Activated gamma-delta T cell treated with Interleukin-2 at 50 U/mL for 16 hours (primary cell): ENCODE measurements around the gene GPR132.
"Not testable (repeated sequence)": the region's sequence is repeated elsewhere in the genome, so short reads cannot be mapped to it uniquely, and the experiment has no call there.

ENCODE experiments used
- DNase-seq: peaks from one replicate; pipeline ENCODE4 v3.0.0-alpha.2; 2020

GPR132 gene

DNA sequence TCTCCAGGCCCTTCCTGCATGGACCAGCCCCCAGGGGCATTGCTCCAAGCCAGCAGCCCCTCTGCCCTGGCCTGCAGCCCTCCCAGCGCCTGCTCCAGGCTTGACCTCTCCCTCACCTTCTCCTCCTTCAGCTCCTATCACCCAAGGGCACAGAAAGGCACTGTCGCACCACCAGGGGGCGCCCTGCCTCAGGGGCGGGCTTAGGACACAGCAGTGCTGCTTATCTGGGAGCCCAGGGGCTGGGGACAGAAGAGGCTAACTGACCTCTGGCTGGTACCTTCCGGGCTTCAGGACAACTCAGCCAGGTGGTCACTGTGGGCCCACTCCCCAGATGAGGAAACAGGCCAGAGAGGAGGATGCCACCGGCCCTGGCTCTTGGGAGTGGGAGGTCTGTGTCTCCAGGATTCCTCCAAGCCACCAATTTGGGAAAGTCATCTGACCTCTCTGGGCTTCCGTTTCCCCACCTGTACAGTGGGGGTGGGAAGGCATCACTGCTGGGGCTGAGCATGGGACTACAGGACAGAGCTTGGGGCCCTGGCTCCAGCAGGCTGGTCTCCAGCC lies 25.3 kb upstream of the GPR132 start:
- DNase-seq = peak; percentile 90

GRCh38 chr14:105089746-105090492 lies 24.7 kb upstream of the GPR132 start:
- no peak for DNase-seq

GRCh38 chr14:105088812-105089745 lies 23.8 kb upstream of the GPR132 start:
- no peak for DNase-seq

GRCh38 chr14:105087963-105088811 lies 23.0 kb upstream of the GPR132 start:
- no peak for DNase-seq

DNA sequence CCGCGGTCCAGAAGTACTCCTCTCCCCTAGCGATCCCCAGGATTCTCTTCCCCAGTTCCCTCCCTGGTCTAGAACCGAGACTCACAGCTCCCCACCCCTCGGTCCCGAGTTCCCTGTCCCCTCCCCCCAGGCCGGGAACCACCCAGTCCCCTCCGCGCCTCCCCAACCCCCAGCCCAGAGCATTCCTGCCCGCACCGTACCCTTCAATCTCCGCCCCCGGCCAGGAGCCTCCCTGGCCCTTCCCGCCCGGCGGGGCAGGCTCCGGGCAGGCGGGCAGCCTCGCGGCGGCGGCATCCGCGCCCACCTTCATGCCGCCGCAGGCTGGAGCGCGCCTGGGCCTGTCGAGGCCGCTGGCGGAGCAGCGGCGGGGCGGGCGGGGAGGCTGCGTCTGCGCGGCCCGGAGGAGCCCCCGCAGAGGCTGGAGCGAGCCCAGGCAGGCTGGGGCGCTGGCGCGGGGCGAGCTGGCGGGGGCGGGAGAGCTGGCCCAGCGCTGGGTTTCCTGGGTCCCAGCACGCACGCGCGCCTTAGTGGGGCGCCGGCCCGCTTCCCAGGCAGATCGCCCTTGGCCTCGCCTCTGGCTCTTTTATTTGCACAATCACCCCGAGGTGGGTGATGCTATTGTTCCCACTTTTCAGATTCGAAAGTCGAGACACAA lies 22.2 kb upstream of the GPR132 start:
- no peak for DNase-seq

DNA sequence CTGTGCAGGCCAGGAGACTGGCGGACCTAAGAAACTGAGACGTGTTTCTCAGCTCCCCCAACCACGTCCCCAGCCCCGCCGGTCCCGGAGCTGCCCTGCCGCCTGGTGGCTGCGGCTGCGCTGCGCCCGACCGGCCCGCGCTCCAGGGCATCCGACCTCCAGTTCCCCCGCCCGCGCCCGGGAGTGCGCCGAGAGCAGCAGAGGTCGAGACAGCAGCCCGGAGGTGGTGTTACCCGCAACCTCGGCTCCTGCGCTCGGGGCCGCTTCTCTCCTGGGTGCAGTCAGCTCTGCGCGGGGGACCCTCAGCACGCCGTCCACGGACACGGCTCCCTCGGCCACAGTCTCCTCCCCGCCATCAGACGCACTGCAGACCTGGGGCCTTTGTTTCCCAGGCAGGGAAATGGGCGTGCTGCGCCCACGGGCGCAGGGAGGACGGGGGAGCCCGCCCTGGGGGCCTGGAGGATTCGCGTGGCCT lies 21.6 kb upstream of the GPR132 start:
- DNase-seq = peak; percentile 86

DNA sequence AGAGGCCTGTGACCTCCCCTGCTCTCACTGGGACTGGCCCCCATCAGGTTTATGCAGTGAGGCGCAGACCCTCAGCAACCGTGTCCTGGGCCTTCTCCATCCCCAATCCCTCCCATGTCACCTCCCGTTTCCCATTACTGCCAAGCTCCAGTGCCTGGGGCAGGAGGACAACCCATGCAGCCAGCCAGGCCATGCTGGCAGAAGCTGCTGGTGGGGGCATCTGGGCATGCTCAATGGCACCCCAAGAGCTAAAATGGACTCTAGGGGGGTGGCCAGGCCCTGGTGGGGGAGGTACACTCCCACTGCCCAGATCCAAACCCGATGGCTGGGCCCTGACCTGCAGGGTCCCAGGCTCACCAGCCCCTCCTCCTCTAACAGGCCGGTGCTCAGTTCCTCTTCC lies 20.5 kb upstream of the GPR132 start:
- no peak for DNase-seq

- DNase-seq = no peak
These were observed 19.7 kb upstream of the GPR132 start for GRCh38 chr14:105084741-105085571.

DNA sequence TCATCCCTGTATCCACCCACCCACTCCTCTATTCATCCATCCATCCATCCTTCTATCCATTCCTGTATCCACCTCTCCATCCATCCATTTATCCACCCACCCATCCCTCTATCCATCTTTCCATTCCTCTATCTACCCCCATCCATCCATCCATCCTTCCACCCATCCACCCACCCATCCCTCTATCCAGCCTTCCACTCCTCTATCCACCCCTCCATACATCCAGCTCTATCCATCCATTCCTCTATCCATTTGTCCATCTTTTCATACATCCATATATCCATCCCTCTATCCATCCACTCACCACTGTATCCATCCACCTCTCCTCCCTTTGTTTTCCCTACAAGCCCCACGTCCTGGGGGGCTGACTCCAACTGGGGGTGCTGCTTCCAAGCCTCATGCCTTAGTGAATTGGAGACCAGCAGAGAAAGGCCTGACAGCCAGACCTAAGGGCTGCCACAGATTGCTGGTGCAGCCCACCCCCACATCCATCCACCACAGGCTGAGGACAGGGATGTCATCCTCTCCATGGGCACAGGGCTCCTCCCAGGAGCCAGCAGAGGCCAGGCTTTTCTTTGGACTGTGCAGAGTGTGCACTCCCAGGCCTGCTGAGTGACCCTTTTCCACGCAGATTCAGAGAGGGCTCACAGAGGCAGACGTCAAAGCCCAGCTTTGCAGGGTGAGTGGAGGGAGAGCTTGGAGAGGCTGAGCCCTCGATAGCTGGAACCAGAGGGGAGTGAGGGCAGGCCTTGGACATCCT lies 18.9 kb upstream of the GPR132 start:
- no peak for DNase-seq

GRCh38 chr14:105082703-105083102 lies 17.5 kb upstream of the GPR132 start:
- DNase-seq = no peak

- not testable (repeated sequence) for DNase-seq
These were observed 16.2 kb upstream of the GPR132 start for GRCh38 chr14:105081473-105081872.

GRCh38 chr14:105080161-105080560 lies 14.9 kb upstream of the GPR132 start:
- no peak for DNase-seq

DNA sequence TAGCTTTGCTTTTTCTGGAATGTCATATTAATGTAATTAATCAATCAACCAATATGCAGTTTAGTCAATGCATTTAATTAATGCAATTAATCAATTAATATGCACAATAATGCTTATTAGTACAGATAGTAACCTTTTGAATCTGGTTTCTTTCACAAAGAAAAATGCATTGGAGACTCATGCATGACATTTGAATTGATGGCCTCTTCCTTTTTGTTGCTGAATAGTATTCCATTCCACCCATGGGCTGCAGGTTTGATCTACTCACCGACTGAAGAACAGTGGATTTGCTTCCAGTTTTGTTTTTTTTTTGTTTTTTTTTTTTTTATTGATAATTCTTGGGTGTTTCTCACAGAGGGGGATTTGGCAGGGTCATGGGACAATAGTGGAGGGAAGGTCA lies 13.1 kb upstream of the GPR132 start:
- no peak for DNase-seq

- no peak for DNase-seq
These were observed 12.4 kb upstream of the GPR132 start for GRCh38 chr14:105077649-105077995.

DNA sequence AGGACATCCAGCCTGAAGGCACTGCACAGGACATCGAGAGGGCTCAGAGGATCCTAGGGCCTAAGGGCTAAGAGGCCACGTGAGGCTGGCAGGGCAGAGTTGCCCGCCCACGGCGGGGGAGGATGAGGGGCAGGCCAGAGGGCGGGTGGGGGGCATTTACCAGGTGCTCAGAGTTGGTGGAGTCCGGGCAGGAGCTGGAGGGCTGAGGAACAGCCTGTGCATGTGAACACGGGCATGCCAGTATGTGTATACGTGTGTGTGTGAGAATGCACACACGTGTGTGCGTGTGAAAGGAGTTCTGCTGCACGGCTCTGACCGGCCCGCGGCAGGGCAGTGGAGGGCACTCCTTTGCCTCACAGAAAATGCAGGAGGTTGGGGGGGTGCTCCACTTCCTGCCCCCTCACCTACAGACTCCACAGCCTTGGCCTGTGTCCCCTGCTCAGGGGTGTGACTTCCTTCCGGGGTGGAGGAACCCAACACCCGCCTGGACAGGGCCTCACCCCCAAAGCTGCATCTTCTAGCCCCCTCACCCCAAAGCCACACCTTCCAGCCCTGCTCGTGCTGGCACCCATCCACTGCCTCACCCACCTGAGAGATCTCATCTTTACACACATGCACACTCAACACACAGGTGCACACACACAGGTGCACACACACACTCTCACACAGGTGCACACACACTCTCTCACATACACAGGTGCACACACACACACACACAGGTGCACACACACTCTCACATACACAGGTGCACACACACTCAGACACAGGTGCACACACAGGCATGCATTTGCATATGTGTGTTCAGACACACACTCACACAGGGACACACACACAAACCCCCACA lies 11.8 kb upstream of the GPR132 start:
- DNase-seq = peak; percentile 59

- DNase-seq = no peak
These were observed 11.1 kb upstream of the GPR132 start for GRCh38 chr14:105076296-105076804.

- peak; percentile 45 for DNase-seq
These were observed 10.4 kb upstream of the GPR132 start for GRCh38 chr14:105075379-105076295.

DNA sequence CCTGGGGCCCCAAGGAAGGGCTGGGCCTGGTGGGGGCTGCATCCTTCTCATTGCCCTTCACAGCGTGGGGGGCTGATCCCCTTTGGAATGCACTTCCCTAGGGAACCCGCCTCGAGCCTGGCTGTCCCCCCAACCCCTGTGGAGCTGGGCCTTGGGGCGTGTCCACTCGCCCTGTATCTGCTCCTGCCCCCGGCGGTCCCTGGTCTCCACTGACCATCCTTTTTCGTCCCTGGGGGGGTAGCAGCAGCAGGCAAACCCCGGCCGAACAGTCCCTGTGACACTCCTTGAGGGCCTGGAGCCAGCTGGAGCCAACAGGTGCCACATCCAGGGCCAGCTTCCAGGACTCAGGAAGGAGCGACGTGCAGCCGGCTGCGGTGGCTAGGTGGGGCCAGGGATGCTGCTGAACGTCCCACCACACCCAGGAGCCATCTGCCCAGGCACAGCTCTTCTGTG lies 9.4 kb upstream of the GPR132 start:
- no peak for DNase-seq
